Testis (tissue), 3 donors: ENCODE measurements around the gene COQ3. TPM values are rescaled to one million over a fixed set of nuclear protein-coding genes. Genes with fewer than 3 reads are reported as not detected.

Experiments used
- DNase-seq: peaks from one replicate; pipeline ENCODE4 v3.0.0-alpha.2; 2019
- H3K27ac ChIP-seq, 2 donors: fragments of 200-600 bp; sonication (generic); one replicate each; pipeline ENCODE4 v1.5.1; 2019
- H3K27me3 ChIP-seq: fragments of 200-600 bp; sonication (generic); one replicate; pipeline ENCODE4 v1.5.1; 2019
- H3K36me3 ChIP-seq: fragments of 200-600 bp; sonication (generic); one replicate; pipeline ENCODE4 v1.5.1; 2017; ENCODE audit warnings: low read depth; ENCODE audit errors: missing control alignments
- H3K4me1 ChIP-seq: fragments of 200-600 bp; sonication (generic); one replicate; pipeline ENCODE4 v1.5.1; 2019
- H3K4me3 ChIP-seq, 2 donors: fragments of 200-600 bp; sonication (generic); one replicate each; pipeline ENCODE4 v1.5.1; 2017 to 2019
- H3K9me3 ChIP-seq: fragments of 200-600 bp; sonication (generic); one replicate; pipeline ENCODE4 v1.5.1; 2017
- POLR2A ChIP-seq: fragments of 450-650 bp; IDR thresholded peaks from one replicate; pipeline ENCODE4 v1.6.1; 2017; ENCODE audit warnings: antibody characterized with exemption, mild to moderate bottlenecking, moderate library complexity
- WGBS, 2 donors: methylation state at CpG; one replicate each; pipeline ENCODE4 v1.1.5; 2018; 5-methylcytosine and 5-hydroxymethylcytosine counted together
- intact Hi-C: fragments of 100-400 bp; cut with DNase I; formaldehyde crosslinking; loops from one replicate; pipeline ENCODE4 v1.15.1; 2023; ENCODE audit warnings: low total_unique reads
- polyA plus RNA-seq: library from polyadenylated mRNA; stranded (reverse); fragments of 350-450 nt; fragmentation: Illumina TruSeq; extraction: RNeasy Lipid Tissue Mini Kit (QIAGEN cat#74804); gene quantifications from one replicate; pipeline ENCODE4 v1.2.3, GENCODE V29; 2014; ENCODE audit warnings: low read depth, low replicate concordance; ENCODE audit not compliant: insufficient read depth
- total RNA-seq, 2 donors: library from RNA; depleted of rRNA; stranded (reverse); fragments of >200 nt; gene quantifications; one replicate each; pipeline ENCODE4 v1.2.3, GENCODE V29; 2016
- TF ChIP-seq, protein P1 (sequence below), 3 experiments: fragments of 450-650 bp in 2 of 3; fragments of 200-600 bp in 1 of 3; sonication (generic) in 1 of 3; IDR thresholded peaks; one replicate each; pipeline ENCODE4 v1.5.1; 2016 to 2019; ENCODE audit warnings: antibody characterized with exemption in 3 of 3, mild to moderate bottlenecking in 2 of 3, moderate library complexity in 1 of 3

Gene COQ3
- total and polyA plus RNA-seq, 3 donors from 2014 or later, result 2.3 to 4.8 (median 2.8) TPM

DNA sequence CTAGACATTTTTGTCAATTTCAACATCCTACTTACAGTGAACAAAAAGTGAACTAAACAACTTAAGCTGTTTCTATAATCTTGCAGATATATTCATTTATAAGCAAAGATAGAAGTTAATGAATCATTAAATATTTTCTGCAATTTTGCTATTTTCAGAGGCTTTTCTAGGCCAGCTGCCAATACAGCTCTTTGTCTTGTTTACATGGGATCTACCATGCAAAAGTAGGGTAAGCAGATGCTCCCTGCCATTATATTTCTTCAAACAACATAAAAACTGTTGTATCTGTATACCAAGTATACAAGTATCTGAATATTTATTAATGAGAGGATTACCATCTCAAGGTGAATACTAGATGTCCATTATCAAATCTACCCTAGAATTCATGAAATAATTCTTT lies 15.7 kb upstream of the COQ3 start:
- H3K9me3 ChIP-seq, result no peaks in the 10 kb centered on the region
- H3K27ac ChIP-seq, result no peak overlapping the region
- no peaks in the 10 kb centered on the region for H3K27me3 ChIP-seq
- no peaks in the 10 kb centered on the region for H3K36me3 ChIP-seq
- DNase-seq, result no peak
- TF ChIP-seq, protein P1, sequence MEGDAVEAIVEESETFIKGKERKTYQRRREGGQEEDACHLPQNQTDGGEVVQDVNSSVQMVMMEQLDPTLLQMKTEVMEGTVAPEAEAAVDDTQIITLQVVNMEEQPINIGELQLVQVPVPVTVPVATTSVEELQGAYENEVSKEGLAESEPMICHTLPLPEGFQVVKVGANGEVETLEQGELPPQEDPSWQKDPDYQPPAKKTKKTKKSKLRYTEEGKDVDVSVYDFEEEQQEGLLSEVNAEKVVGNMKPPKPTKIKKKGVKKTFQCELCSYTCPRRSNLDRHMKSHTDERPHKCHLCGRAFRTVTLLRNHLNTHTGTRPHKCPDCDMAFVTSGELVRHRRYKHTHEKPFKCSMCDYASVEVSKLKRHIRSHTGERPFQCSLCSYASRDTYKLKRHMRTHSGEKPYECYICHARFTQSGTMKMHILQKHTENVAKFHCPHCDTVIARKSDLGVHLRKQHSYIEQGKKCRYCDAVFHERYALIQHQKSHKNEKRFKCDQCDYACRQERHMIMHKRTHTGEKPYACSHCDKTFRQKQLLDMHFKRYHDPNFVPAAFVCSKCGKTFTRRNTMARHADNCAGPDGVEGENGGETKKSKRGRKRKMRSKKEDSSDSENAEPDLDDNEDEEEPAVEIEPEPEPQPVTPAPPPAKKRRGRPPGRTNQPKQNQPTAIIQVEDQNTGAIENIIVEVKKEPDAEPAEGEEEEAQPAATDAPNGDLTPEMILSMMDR (IDR thresholded peaks at IDR 0.05), result no peak
- no peak for TF ChIP-seq POLR2A
- H3K4me3 ChIP-seq, result no peak overlapping the region
- intact Hi-C loops, result no loop called here
- no peaks in the 10 kb centered on the region for H3K4me1 ChIP-seq

DNA sequence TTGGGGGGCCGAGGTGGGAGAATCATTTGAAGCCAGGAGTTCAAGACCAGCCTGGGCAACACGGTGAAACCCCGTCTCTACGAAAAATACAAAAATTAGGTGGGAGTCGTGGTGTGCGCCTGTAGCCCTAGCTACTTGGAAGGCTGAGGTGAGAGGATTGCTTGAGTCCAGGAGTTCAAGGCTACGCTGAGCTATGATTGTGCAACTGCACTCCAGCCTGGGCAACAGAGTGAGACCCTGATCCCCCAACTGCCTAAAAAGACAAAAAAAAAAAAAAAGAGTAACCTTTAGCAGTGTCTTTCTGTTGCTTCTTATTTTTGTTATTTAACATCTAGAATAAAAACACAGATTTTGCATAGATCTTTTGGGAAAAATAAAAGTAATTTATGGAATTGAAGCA lies 13.1 kb upstream of the COQ3 start:
- DNase-seq, result no peak
- H3K4me1 ChIP-seq, result no peaks in the 10 kb centered on the region
- H3K36me3 ChIP-seq, result no peaks in the 10 kb centered on the region
- 76 to 82% methylated on average over 7 of the region's 7 CpGs for WGBS, 2 donors
- H3K27ac ChIP-seq, result no peak overlapping the region
- TF ChIP-seq, protein P1 (IDR thresholded peaks at IDR 0.05), result no peak
- TF ChIP-seq POLR2A, result no peak
- no peaks in the 10 kb centered on the region for H3K27me3 ChIP-seq
- no peaks in the 10 kb centered on the region for H3K9me3 ChIP-seq
- intact Hi-C loops, result no loop called here
- no peak overlapping the region for H3K4me3 ChIP-seq

DNA sequence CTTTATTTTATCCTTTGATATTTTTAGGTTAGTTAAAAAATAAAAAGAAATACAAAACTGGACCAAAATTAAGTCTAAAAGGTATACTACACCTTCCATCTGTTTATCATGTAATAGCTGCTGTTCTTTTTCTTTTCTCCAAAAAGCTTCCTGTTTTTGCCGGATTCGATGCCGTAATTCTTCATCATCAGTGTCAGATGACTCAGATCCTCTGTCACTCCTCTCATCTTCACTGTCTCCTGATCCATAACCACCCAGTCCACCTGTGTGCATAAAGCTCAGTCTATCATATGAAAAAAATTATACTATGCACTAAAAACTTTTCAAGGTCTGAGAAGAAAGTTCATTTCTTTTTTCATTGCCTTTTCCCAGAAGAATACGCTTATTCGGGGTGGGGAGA lies 8.5 kb upstream of the COQ3 start:
- no peaks in the 10 kb centered on the region for H3K27me3 ChIP-seq
- no peak for DNase-seq
- H3K4me1 ChIP-seq, result no peaks in the 10 kb centered on the region
- TF ChIP-seq, protein P1 (IDR thresholded peaks at IDR 0.05), result no peak
- TF ChIP-seq POLR2A, result no peak
- intact Hi-C loops, result no loop called here
- H3K4me3 ChIP-seq, result no peak overlapping the region
- WGBS, 2 donors, result 88 to 90% methylated on average over 5 of the region's 5 CpGs
- H3K27ac ChIP-seq, result no peak overlapping the region
- no peaks in the 10 kb centered on the region for H3K9me3 ChIP-seq
- no peaks in the 10 kb centered on the region for H3K36me3 ChIP-seq

GRCh38 chr6:99397287-99397686 lies 3.3 kb upstream of the COQ3 start:
- intact Hi-C loops, result no loop called here
- no peaks in the 10 kb centered on the region for H3K27me3 ChIP-seq
- no peaks in the 10 kb centered on the region for H3K4me1 ChIP-seq
- DNase-seq, result no peak
- 47 to 100% methylated on average over 1 of the region's 1 CpG for WGBS, 2 donors
- no peak overlapping the region for H3K27ac ChIP-seq
- H3K4me3 ChIP-seq, result no peak overlapping the region
- TF ChIP-seq, protein P1 (IDR thresholded peaks at IDR 0.05), result no peak
- no peak for TF ChIP-seq POLR2A
- no peaks in the 10 kb centered on the region for H3K36me3 ChIP-seq
- H3K9me3 ChIP-seq, result no peaks in the 10 kb centered on the region

DNA sequence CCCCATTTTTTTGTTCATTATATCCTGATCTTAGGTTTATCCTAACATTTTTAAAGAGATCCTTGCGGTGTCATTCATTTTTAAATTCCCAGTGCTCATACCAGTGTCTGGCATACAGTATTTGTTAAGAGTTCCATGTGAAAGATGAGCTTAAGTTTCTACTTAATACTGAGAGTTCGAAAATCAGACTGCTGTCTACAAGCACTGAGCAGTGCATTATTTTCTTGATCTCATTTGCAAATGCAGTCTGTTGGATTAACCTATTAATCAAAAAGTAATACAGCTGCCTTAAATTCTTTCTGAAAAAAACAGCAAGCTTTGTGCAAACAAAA lies 663 bp downstream of the COQ3 start:
- Histone ChIP-seq H3K27ac (peak overlapping the region; percentile 79 to 81), H3K36me3 (no peaks in the 10 kb centered on the region), H3K4me1 (no peaks in the 10 kb centered on the region), H3K27me3 (no peaks in the 10 kb centered on the region), H3K4me3 (peak overlapping the region; percentile 74 to 77), H3K9me3 (no peaks in the 10 kb centered on the region)
- 5 to 9% methylated on average over 2 of the region's 2 CpGs for WGBS, 2 donors
- TF ChIP-seq POLR2A, result no peak
- TF ChIP-seq, protein P1 (IDR thresholded peaks at IDR 0.05), result no peak
- no peak for DNase-seq
- intact Hi-C loops, result no loop called here
